Ovary (tissue), 3 donors: ENCODE results near the gene COL15A1.

Source experiments
- CTCF ChIP-seq, 3 donors: fragments of 450-650 bp in 2 of 3; fragments of 200-600 bp in 1 of 3; IDR thresholded peaks; one replicate each; pipeline versions ENCODE4 v1.5.1 to v1.8.0; 2016 to 2022; ENCODE audit warnings: antibody characterized with exemption in 3 of 3, mild to moderate bottlenecking in 1 of 3
- EP300 ChIP-seq: sonication (generic); formaldehyde crosslinking; IDR thresholded peaks from one replicate; pipeline ENCODE4 v1.6.1; 2017; ENCODE audit warnings: antibody characterized with exemption
- POLR2A ChIP-seq: fragments of 450-650 bp; IDR thresholded peaks from one replicate; pipeline ENCODE4 v1.6.1; 2017; ENCODE audit warnings: antibody characterized with exemption, mild to moderate bottlenecking, moderate library complexity
- donor health status: DM: no; HTN: no; CAD: no.

DNA sequence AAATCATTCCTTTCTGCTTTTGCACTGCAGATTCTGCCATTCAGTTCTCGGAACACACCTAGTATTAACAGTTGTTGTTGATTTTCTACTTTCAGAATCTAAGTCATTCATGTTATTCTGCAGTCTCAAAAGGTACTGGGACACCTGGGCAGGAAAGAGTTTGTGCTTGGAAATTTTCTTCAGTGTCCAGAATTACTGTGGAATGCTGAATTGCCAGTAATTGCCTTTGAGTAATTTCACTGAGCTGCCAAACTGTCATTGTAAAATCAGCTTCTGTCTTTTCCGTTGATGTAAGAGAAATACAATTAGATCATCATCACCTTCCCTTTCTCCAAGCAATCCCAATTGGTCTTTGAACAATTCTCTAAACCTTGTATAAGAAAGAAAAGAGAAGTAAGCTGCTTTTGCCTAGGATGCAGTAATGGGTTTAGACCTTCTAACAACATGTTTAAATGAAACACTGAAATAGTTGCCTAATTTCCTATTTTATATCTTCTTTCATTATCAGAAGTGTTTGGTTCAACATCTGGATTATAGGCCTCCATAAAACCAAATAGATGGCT is 85.5 kb downstream of the COL15A1 start:
- TF ChIP-seq CTCF (IDR thresholded peaks at IDR 0.05) (no peak), EP300 (no peak), POLR2A (no peak)
